Karpas-422 (cell line): ENCODE measurements around the gene CDH5. TPM values are rescaled to one million over a fixed set of nuclear protein-coding genes. Genes with fewer than 3 reads are reported as not detected.

Source experiments
- DNase-seq: peaks from one replicate; pipeline ENCODE4 v3.0.0-alpha.2; 2015
- H2AFZ ChIP-seq: fragments of 200-600 bp; sonication (generic); 2 replicates; pipeline ENCODE4 v1.6.1; 2014; ENCODE audit warnings: antibody characterized with exemption, low read length, mixed read lengths
- H3K27ac ChIP-seq: fragments of 200-600 bp; sonication (generic); 2 replicates; pipeline ENCODE4 v1.5.1; 2014; ENCODE audit warnings: mild to moderate bottlenecking, low read length, moderate library complexity
- H3K27me3 ChIP-seq: fragments of 200-600 bp; sonication (generic); 2 replicates; pipeline ENCODE4 v1.6.1; 2014; ENCODE audit warnings: low read length, mixed read lengths
- H3K36me3 ChIP-seq: fragments of 200-600 bp; sonication (generic); 2 replicates; pipeline ENCODE4 v1.6.1; 2014; ENCODE audit warnings: low read length, mixed read lengths; ENCODE audit not compliant: insufficient read depth
- H3K4me1 ChIP-seq: fragments of 200-600 bp; sonication (generic); 2 replicates; pipeline ENCODE4 v1.6.1; 2014; ENCODE audit warnings: mild to moderate bottlenecking, low read length, mixed read lengths
- H3K4me2 ChIP-seq: fragments of 200-600 bp; sonication (generic); 2 replicates; pipeline ENCODE4 v1.6.1; 2014; ENCODE audit warnings: low read length, low read depth, mild to moderate bottlenecking; ENCODE audit not compliant: poor library complexity, severe bottlenecking
- H3K4me3 ChIP-seq: fragments of 200-600 bp; sonication (generic); 2 replicates; pipeline ENCODE4 v1.5.1; 2014; ENCODE audit warnings: mild to moderate bottlenecking, antibody characterized with exemption, low read length, mixed read lengths
- H3K79me2 ChIP-seq: fragments of 200-600 bp; sonication (generic); 2 replicates; pipeline ENCODE4 v1.6.1; 2014; ENCODE audit warnings: mild to moderate bottlenecking, low read length, mixed read lengths
- H3K9ac ChIP-seq: fragments of 200-600 bp; sonication (generic); 2 replicates; pipeline ENCODE4 v1.6.0; 2014; ENCODE audit warnings: low read length
- H3K9me2 ChIP-seq: fragments of 200-600 bp; sonication (generic), shearing (Covaris generic); replicated peaks from 2 replicates; pipeline ENCODE4 v1.6.0; 2014; ENCODE audit warnings: mild to moderate bottlenecking, low read length, moderate library complexity; ENCODE audit not compliant: insufficient read depth
- H3K9me3 ChIP-seq: fragments of 300-700, 200-600 bp; sonication (generic); 2 replicates; pipeline ENCODE4 v1.6.1; 2014; ENCODE audit warnings: low read length, mixed read lengths
- H4K20me1 ChIP-seq: fragments of 200-600 bp; sonication (generic); 2 replicates; pipeline ENCODE4 v1.6.1; 2014; ENCODE audit warnings: mild to moderate bottlenecking, antibody characterized with exemption, low read length, low read depth; ENCODE audit not compliant: insufficient read depth
- total RNA-seq: library from RNA; depleted of rRNA; stranded (reverse); fragments of >200 nt; shearing (Covaris generic); gene quantifications from 2 replicates; pipeline ENCODE4 v1.2.3, GENCODE V29; 2014; ENCODE audit warnings: low replicate concordance

CDH5 gene
- total RNA-seq, 1 experiment from 2014 or later: not detected

- no peaks in the 10 kb centered on the region for H3K4me1 ChIP-seq
- H3K4me2 ChIP-seq: no peak overlapping the region
- H3K9me2 ChIP-seq: no peaks in the 10 kb centered on the region
- H3K9me3 ChIP-seq: no peaks in the 10 kb centered on the region
- H3K9ac ChIP-seq: no peak overlapping the region
- no peaks in the 10 kb centered on the region for H3K79me2 ChIP-seq
- no peaks in the 10 kb centered on the region for H4K20me1 ChIP-seq
- H2AFZ ChIP-seq: no peak overlapping the region
- DNase-seq: no peak
- H3K27me3 ChIP-seq: no peaks in the 10 kb centered on the region
- H3K4me3 ChIP-seq: no peak overlapping the region
- no peaks in the 10 kb centered on the region for H3K36me3 ChIP-seq
- H3K27ac ChIP-seq: no peak overlapping the region
Observed at GRCh38 chr16:66434619-66435430, 68.3 kb downstream of the CDH5 start.

- DNase-seq: no peak
- no peaks in the 10 kb centered on the region for H3K79me2 ChIP-seq
- H3K27me3 ChIP-seq: no peaks in the 10 kb centered on the region
- H3K4me3 ChIP-seq: no peak overlapping the region
- no peaks in the 10 kb centered on the region for H4K20me1 ChIP-seq
- no peaks in the 10 kb centered on the region for H3K9me3 ChIP-seq
- H2AFZ ChIP-seq: no peak overlapping the region
- H3K4me2 ChIP-seq: no peak overlapping the region
- no peaks in the 10 kb centered on the region for H3K4me1 ChIP-seq
- no peaks in the 10 kb centered on the region for H3K9me2 ChIP-seq
- H3K27ac ChIP-seq: no peak overlapping the region
- no peak overlapping the region for H3K9ac ChIP-seq
- no peaks in the 10 kb centered on the region for H3K36me3 ChIP-seq
Observed at GRCh38 chr16:66435896-66436295, 69.4 kb downstream of the CDH5 start.

DNA sequence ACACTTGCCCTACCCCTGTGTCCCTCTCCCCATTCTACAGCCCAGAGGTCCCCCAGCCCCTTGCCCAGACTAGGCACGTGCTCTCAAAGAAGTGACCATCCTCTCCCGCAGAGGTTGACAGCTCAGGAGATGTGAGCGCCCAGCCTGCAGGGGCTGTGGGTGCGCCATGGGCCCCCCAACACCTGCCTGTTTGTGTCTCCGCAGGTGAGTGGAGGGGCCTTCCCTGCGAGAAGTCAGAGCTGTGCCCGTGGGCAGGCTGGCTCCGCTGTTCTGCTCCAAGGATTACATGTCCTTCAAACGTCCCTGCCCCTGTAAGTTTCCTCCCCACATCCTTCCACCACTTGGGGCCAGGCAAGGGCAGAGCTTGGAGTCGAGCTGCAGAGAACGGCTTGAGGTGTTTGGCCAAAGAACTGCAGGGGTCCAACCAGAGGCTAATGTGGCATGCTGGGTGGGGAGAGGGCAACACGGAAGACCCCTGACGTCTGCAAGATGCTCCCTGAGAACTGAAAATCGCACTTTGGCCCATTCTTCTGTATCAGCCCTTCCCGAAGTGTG lies 71.0 kb downstream of the CDH5 start:
- H3K4me3 ChIP-seq: no peak overlapping the region
- H3K9ac ChIP-seq: no peak overlapping the region
- H3K79me2 ChIP-seq: no peaks in the 10 kb centered on the region
- no peak for DNase-seq
- H3K27ac ChIP-seq: no peak overlapping the region
- H3K27me3 ChIP-seq: no peaks in the 10 kb centered on the region
- no peaks in the 10 kb centered on the region for H3K9me3 ChIP-seq
- no peak overlapping the region for H2AFZ ChIP-seq
- no peaks in the 10 kb centered on the region for H3K36me3 ChIP-seq
- H3K9me2 ChIP-seq: no peaks in the 10 kb centered on the region
- no peaks in the 10 kb centered on the region for H4K20me1 ChIP-seq
- H3K4me1 ChIP-seq: no peaks in the 10 kb centered on the region
- H3K4me2 ChIP-seq: no peak overlapping the region

GRCh38 chr16:66438536-66438935 lies 72.0 kb downstream of the CDH5 start:
- no peaks in the 10 kb centered on the region for H3K36me3 ChIP-seq
- H3K4me2 ChIP-seq: no peak overlapping the region
- no peaks in the 10 kb centered on the region for H3K79me2 ChIP-seq
- no peak overlapping the region for H3K4me3 ChIP-seq
- no peak overlapping the region for H2AFZ ChIP-seq
- no peaks in the 10 kb centered on the region for H3K4me1 ChIP-seq
- no peaks in the 10 kb centered on the region for H3K27me3 ChIP-seq
- no peaks in the 10 kb centered on the region for H3K9me3 ChIP-seq
- H3K9me2 ChIP-seq: no peaks in the 10 kb centered on the region
- DNase-seq: no peak
- no peak overlapping the region for H3K27ac ChIP-seq
- H4K20me1 ChIP-seq: no peaks in the 10 kb centered on the region
- H3K9ac ChIP-seq: no peak overlapping the region

GRCh38 chr16:66439051-66439730 lies 72.7 kb downstream of the CDH5 start:
- H4K20me1 ChIP-seq: no peaks in the 10 kb centered on the region
- H3K27me3 ChIP-seq: no peaks in the 10 kb centered on the region
- H3K4me2 ChIP-seq: no peak overlapping the region

GRCh38 chr16:66440271-66440802 lies 73.8 kb downstream of the CDH5 start:
- H3K79me2 ChIP-seq: no peaks in the 10 kb centered on the region
- H3K9me2 ChIP-seq: no peaks in the 10 kb centered on the region
- H3K9ac ChIP-seq: no peak overlapping the region
- H3K4me2 ChIP-seq: no peak overlapping the region
- H4K20me1 ChIP-seq: no peaks in the 10 kb centered on the region
- no peak for DNase-seq
- no peaks in the 10 kb centered on the region for H3K27me3 ChIP-seq
- no peak overlapping the region for H3K4me3 ChIP-seq
- no peaks in the 10 kb centered on the region for H3K9me3 ChIP-seq
- H2AFZ ChIP-seq: no peak overlapping the region
- H3K36me3 ChIP-seq: no peaks in the 10 kb centered on the region
- H3K4me1 ChIP-seq: no peaks in the 10 kb centered on the region
- H3K27ac ChIP-seq: no peak overlapping the region

More at GRCh38 chr16:66439051-66439730, 72.7 kb downstream of the CDH5 start:
- H3K4me3 ChIP-seq: no peak overlapping the region
- DNase-seq: no peak
- H3K4me1 ChIP-seq: no peaks in the 10 kb centered on the region
- H3K9ac ChIP-seq: no peak overlapping the region
- no peaks in the 10 kb centered on the region for H3K9me2 ChIP-seq
- no peaks in the 10 kb centered on the region for H3K36me3 ChIP-seq
- H3K79me2 ChIP-seq: no peaks in the 10 kb centered on the region
- no peak overlapping the region for H3K27ac ChIP-seq
- no peaks in the 10 kb centered on the region for H3K9me3 ChIP-seq
- H2AFZ ChIP-seq: no peak overlapping the region

- Histone ChIP-seq H3K4me3 (no peak overlapping the region), H3K27me3 (no peaks in the 10 kb centered on the region), H3K4me2 (no peak overlapping the region), H3K9me2 (no peaks in the 10 kb centered on the region), H3K79me2 (no peaks in the 10 kb centered on the region), H2AFZ (no peak overlapping the region), H3K36me3 (no peaks in the 10 kb centered on the region), H3K9ac (no peak overlapping the region), H4K20me1 (no peaks in the 10 kb centered on the region), H3K9me3 (no peaks in the 10 kb centered on the region), H3K4me1 (no peaks in the 10 kb centered on the region), H3K27ac (no peak overlapping the region)
- DNase-seq: no peak
Observed at GRCh38 chr16:66440970-66441369, 74.5 kb downstream of the CDH5 start.
